PC-3 (cell line): ENCODE measurements around the gene ARL5C.

Experiments
- EZH2 ChIP-seq: fragments of 300-600 bp; sonication (generic); IDR thresholded peaks from one replicate; pipeline ENCODE4 v1.6.1; 2017; ENCODE audit warnings: antibody characterized with exemption, mild to moderate bottlenecking, low read length; ENCODE audit not compliant: unreplicated experiment
- TF ChIP-seq, protein P1 (sequence below): fragments of 300-600 bp; sonication (generic); conservative IDR thresholded peaks from 2 replicates; pipeline ENCODE4 v1.5.1; 2017; ENCODE audit warnings: antibody characterized with exemption, low read depth, mild to moderate bottlenecking, low read length

DNA sequence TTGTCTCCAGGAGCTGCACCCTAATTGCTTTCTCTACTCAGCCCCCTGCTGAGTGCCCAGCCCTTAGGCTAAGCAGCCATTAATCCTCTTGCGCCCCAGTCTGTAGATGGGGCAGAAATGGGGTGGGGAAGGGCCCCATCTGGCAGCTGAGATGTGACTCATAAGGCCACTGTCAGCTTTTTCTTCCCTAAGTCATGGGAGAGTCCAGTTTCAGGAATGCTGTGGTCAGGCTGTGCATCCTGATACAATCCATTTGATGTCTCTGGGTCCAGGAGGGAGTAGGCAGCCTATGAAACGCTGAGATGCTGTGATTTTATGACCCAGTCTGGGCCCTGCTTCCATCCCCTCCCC lies 26.8 kb downstream of the ARL5C start:
- TF ChIP-seq, protein P1, sequence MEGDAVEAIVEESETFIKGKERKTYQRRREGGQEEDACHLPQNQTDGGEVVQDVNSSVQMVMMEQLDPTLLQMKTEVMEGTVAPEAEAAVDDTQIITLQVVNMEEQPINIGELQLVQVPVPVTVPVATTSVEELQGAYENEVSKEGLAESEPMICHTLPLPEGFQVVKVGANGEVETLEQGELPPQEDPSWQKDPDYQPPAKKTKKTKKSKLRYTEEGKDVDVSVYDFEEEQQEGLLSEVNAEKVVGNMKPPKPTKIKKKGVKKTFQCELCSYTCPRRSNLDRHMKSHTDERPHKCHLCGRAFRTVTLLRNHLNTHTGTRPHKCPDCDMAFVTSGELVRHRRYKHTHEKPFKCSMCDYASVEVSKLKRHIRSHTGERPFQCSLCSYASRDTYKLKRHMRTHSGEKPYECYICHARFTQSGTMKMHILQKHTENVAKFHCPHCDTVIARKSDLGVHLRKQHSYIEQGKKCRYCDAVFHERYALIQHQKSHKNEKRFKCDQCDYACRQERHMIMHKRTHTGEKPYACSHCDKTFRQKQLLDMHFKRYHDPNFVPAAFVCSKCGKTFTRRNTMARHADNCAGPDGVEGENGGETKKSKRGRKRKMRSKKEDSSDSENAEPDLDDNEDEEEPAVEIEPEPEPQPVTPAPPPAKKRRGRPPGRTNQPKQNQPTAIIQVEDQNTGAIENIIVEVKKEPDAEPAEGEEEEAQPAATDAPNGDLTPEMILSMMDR = no peak
- no peak for TF ChIP-seq EZH2
